Right lobe of liver (tissue), 4 donors: Measurements from ENCODE around the gene PREX1.

ENCODE experiments used
- CTCF ChIP-seq, 4 donors: fragments of 200-600 bp in 3 of 4; fragments of 450-650 bp in 1 of 4; IDR thresholded peaks; one replicate each; pipeline versions ENCODE4 v1.5.1 to v1.8.0; 2016 to 2022; ENCODE audit warnings: antibody characterized with exemption in 4 of 4, mild to moderate bottlenecking in 2 of 4
- POLR2A ChIP-seq: fragments of 450-650 bp; IDR thresholded peaks from one replicate; pipeline ENCODE4 v1.6.1; 2017; ENCODE audit warnings: antibody characterized with exemption, mild to moderate bottlenecking
- donor health status: DM: no; HTN: no; CAD: no.
- donor health status: DM: no; HTN: no; CAD: no.
- donor health status: DM: no; HTN: yes; CAD: no.

GRCh38 chr20:48783533-48784272, 44.1 kb downstream of the PREX1 start:
- TF ChIP-seq CTCF (IDR thresholded peaks at IDR 0.05) (no peak), POLR2A (no peak)
